Measurements from ENCODE around the gene RUVBL2. TPM values are rescaled to one million over a fixed set of nuclear protein-coding genes. Genes with fewer than 3 reads are reported as not detected.
"Not testable (repeated sequence)": the region's sequence is repeated elsewhere in the genome, so short reads cannot be mapped to it uniquely, and the experiment has no call there.

Gene RUVBL2
- total RNA-seq, 1 experiment from 2014 or later = 165 TPM

DNA sequence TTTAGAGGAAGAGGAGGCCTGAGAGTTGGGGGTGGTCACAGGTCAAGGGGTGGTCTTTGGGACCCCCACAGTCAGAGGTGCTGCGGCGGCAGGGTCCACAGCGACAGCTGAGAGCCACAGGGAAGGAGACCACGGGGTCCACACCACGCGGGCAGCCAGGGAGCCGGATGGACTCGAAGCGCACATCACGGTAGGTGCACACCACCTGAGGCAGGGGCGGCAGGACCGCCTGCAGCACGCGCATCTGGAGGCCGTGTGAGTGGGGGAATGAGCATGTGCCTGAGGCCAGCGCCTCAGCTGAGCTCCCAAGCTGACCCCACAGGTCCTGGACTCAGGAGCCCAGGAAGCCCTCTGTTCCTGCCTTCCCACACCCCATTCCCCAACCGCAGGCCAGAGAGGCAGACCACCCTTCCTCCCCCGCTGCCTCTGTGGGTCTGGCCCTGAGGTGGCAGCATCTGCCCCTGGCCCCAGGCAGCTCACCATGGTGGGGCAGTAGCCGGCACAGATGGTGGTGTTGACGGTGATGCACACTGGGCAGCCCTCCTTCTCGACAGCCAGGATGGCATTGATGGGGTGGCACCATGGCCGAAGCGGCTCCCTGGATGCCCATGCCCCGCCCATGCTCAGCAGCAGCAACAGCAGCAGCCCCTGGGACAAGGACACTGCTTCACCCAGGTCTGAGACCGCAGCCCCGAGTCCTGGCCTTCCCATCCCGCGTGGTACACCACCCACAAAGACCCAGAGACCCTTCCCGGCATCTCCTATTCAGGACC lies 22.6 kb downstream of the RUVBL2 start:
- DNase-seq (ENCODE audit: extremely low read depth, low read depth) = no peak

DNA sequence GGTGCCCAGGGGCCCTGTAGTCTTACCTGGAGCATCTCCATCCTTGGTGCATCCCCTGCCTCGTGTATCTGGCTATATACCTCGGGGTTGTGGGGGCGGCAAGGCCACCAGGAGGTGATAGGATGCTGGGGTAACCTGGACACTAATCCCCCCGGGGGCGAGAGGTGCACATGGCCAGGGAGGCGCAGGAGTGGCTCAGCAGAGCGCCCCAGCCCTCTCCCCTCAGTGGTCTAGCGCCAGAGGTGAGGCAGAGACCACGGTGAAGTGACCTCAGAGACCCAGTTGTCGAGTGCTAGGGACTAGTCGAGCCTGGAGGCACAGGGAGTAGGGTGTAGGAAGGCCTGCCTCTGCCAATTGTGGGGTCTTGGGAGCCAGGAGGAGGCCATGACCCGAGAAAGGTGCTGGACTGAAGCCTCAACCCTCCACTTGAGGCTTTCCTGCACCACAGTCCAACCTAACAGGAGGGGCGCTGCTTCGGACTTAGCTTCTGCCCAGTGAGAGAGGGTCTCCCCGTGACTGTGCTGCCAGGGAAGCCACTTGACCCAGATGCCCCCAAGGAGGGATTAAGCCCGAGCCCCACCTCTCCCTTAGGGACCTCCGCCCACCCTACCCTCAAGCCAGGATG lies 23.5 kb downstream of the RUVBL2 start, which contains the start of gene LHB:
Gene LHB (minus strand): TSS at position 51 of the 625 bp plus-strand sequence. CDS start 10 bp downstream, at position 41.
- DNase-seq (ENCODE audit: extremely low read depth, low read depth) = no peak

DNA sequence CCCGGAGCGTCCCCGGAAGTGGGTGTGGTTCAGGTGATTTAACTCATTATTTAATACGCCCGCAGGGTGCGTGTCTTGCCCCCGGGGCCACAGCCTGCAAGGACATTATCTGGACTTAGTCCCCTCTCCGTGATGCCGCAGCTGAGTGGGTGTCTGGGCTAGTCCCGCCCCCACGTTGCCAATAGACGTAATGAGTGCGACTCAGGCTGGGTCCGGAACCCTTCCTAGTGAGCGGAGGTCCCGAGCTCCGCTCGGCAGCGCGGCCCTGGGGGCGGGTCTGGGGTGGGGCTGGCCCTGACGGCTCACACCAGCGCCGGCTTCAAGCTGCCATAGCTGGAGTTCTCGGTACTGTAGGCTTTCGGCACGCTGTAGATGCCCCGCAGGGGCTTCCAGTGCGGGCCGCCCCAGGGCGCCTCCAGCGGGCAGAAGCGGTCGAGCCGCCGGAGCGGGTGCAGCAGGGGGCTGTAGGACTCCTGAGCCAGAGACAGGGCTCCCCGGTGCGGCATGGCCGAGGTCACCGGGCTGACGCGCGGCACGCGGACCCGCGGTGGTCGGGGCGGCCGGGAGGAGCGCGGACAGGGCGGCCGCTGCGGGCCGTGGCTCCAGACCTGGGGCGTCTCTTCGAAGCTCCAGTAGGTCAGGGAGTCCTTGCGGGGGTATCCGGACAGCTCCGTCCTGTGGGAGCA lies 24.1 kb downstream of the RUVBL2 start:
- no peak for DNase-seq (ENCODE audit: extremely low read depth, low read depth)

DNA sequence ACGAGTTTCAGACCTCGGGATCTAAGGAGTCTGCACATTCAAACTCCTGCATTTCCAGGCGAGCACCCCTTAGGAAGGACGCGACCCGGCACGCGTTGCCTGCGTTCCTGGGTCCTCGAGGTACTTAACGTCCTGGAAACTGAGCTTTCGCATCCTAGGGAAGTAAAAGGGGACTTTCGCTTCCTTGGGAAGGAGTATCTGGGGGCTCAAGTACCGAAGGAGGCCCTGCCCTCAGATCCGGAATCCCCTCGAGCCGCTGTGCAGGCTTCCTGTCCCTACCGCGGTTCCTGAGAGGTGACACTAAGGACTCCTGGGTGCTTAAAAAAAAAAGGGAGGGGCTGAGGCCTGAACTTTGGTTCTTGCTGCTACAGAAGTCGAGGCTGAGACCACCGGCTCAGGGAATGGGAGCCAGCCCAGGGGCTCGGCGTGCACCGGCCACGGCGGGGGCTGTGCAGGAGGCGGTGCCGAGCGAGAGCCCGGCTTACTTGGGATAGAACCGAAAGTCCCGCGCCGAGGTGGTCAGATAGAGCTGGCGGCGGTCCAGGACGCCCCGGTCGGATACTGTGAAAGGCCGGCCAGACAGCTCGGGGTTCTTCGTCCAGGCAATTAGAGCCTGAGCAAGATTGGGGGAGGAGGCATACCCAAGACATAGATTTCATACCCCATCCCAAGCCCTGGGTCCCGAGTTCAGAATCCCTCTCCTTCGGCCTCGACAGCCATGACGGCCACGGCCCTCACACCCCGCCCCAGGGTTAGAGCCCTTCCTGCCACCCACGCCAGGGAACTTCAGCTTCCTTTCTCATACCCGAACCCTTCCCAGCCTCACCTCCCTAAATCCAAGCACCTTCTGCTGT lies 24.9 kb downstream of the RUVBL2 start:
- not testable (repeated sequence) for DNase-seq (ENCODE audit: extremely low read depth, low read depth)

DNA sequence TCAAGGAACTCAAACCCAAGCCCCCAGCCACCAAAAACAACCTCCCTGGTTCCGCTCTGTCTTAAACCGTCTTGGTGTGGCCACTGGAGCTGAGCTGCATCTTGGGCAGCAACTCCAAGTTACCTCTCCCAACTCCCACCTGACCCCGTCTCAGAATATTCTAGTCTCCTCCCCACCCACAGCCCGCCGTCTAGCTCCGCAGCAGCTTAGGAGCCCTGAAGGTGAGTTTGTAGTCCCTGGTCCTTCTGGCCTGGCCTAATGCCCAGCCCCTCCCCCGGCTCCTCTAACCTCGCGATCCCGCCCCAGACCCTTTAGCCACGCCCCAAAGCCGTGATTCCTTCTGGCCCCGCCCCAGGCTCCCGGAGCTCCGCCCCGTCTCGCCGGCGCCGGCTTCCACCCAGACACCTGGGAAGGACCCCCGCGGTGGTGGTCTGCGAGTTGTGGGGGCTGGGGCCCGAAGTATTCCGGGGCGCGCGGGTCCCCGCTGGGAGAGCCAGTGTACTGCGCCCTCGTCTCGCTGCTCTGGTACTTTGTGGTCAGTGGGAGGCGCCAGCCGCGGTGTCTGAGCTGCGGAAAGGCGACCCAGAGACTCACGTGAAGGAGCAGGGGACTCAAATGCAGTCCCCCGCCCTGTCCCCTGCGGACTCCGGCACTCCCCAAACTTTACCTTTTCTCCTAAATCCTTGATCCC lies 25.7 kb downstream of the RUVBL2 start:
- peak; percentile 28 for DNase-seq (ENCODE audit: extremely low read depth, low read depth)

DNA sequence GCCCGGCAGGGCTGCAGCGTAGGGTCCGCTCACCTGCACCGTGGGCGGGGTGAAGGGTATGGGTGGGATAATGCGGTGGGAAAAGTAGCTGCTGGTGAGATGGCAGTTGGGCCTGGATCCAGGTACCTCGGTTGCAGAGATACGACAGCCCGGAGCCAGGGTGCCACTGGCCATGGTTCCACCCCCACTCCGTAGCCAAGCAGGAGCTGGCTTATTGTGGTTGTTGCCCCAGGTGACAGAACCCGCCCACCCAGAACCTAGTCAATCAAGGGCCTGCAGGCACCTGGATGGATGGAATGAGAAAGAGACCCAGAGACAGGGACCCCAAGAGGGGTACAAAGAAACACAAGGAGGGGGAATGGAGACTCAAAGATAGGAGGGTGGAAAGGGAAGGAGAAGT lies 26.7 kb downstream of the RUVBL2 start:
- no peak for DNase-seq (ENCODE audit: extremely low read depth, low read depth)

DNA sequence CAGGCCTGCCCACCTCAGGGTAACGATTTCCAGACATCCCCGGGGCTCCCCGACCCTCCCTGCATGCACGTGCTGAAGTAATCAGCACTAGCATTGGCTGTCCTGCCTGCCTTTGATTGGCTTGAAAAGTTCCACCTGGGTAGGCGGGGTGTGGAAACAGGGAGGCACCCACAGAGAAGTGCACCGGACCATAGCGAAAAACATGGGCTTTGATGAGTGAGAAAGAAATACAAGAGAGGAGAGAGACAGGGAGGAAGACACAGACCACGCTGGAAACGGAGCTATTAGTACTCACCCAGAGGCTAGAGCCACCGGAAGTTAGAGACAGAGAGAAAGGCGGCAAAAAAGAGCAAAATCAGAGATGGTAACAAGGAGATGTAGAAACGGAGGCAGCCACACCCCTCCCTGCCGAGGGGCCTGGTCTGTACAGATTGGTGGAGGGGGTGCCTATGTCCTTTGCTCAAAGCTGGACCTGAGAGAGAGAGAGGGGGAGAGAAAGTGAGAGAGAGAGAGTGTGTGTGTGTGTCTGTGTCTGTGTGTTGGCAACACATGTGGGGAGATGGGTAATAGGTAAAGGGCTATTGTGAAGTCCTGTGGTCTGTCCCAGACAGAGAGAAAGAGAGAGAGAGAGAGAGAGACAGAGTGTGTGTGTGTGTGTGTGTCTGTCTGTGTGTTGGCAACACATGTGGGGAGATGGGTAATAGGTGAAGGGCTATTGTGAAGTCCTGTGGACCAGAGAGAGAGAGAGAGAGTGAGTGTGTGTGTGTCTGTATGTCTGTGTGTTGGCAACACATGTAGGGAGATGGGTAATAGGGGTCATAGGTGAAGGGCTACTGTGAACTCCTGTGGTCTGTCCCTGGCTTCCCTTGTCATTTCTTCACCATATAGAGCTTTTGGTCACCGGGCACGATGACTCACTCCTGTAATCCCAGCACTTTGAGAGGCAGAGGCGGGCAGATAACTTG lies 27.5 kb downstream of the RUVBL2 start:
- DNase-seq (ENCODE audit: extremely low read depth, low read depth) = no peak

DNA sequence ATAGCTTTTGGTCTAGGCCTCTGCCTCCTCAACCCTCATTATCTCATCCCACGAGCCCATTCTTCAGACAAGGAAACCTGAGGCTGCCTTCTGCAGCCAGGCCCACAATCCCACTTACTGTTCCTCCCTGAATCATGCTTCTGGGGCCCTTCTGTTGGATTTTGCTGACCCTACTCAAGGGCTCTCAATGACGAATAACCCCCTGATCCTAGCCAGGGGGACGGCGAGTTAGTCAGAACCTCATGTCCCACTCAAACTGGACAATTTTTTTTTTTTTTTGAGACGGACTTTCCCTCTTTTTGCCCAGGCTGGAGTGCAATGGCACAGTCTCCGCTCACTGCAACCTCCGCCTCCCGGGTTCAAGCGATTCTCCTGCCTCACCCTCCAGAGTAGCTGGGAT lies 28.4 kb downstream of the RUVBL2 start:
- no peak for DNase-seq (ENCODE audit: extremely low read depth, low read depth)

DNA sequence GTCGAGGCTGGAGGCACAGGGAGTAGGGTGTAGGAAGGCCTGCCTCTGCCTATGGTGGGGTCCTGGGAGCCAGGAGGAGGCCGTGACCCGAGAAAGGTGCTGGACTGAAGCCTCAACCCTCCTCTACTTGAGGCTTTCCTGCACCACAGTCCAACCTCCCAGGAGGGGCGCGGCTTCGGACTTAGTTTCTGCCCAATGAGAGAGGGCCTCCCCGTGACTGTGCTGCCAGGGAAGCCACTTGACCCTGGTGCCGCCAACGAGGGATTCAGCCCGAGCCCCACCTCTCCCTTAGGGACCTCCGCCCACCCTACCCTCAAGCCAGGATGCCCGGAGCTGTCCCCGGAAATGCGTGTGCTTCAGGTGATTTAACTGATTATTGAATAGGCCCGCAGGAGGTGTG lies 30.5 kb downstream of the RUVBL2 start, which contains the start of gene CGB3:
Gene CGB3 (minus strand): TSS at position 101 of the 400 bp plus-strand sequence. CDS start 362 bp downstream, outside the sequence.
- not testable (repeated sequence) for DNase-seq (ENCODE audit: extremely low read depth, low read depth)

DNA sequence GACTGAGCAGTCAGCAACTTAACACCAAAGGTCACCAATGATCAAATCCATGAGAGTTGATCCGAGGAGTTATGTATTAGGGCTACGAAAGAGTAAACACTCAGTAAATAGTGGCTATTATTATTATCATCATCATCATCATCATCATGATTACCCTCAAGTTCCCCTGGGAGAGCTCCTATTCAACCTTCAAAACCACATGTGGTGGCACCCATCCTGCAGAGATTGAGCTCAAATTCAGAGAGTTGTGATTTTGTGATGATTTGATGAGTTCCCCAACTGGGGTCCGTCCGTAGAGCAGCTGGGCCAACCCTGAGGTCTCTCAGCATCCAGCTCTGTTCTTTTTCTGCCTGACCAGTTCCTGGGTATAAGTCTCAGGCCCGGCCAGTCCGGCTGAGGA lies 31.4 kb downstream of the RUVBL2 start:
- DNase-seq (ENCODE audit: extremely low read depth, low read depth) = not testable (repeated sequence)

DNA sequence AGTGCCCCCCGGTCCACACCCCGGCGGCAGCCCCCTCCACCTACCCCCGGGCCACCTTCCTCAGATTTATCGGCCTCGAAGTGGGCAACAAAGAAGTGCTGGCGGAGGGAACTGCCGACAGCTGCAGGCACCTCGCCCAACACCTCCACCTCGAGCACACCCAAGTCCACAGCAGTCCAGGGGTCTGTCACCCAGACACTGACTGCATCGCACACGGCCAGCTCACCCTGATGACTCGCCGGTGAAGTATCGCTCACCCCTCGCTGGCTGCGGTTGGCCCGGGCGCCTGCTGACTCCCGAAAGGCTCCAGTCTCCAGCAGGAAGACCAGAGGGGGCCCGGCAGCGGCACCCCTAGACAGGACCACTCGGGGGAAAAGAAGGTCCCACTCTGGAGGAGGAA lies 31.9 kb downstream of the RUVBL2 start:
- not testable (repeated sequence) for DNase-seq (ENCODE audit: extremely low read depth, low read depth)

DNA sequence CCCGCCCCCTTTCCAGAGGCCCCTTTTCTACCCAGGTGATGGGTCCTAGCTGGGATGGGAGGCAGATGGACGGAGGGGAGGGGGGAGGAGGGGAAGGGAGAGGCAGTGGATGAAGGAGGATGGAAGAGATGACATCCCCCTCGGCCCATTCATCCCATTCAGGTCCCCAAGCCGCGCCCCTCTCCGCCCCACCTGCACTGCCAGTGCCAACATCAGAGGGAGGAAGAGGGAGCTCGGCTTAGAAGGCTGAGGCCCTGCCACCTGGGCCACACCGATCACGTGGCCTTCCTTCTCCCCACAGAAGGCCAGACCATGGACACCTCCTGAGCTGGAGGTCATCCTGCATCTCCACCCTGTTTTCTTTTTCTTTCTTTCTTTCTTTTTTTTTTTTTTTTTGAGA lies 35.0 kb downstream of the RUVBL2 start:
- DNase-seq (ENCODE audit: extremely low read depth, low read depth) = not testable (repeated sequence)

DNA sequence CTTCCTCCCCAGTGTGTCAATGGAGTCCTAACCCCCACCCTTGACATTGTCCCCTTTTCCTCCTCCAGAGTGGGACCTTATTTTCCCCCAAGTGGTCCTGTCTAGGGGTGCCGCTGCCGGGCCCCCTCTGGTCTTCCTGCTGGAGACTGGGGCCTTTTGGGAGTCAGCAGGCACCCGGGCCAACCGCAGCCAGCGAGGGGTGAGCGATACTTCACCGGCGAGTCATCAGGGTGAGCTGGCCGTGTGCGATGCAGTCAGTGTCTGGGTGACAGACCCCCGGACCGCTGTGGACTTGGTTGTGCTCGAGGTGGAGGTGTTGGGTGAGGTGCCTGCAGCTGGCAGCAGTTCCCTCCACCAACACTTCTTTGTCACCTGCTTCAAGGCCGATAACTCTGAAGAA lies 36.1 kb downstream of the RUVBL2 start:
- not testable (repeated sequence) for DNase-seq (ENCODE audit: extremely low read depth, low read depth)

DNA sequence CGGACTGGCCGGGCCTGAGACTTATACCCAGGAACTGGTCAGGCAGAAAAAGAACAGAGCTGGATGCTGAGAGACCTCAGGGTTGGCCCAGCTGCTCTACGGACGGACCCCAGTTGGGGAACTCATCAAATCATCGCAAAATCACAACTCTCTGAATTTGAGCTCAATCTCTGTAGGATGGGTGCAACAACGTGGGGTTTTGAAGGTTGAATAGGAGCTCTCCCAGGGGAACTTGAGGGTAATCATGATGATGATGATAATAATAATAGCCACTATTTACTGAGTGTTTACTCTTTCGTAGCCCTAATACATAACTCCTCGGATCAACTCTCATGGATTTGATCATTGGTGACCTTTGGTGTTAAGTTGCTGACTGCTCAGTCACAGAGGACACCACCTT lies 36.6 kb downstream of the RUVBL2 start:
- DNase-seq (ENCODE audit: extremely low read depth, low read depth) = not testable (repeated sequence)

DNA sequence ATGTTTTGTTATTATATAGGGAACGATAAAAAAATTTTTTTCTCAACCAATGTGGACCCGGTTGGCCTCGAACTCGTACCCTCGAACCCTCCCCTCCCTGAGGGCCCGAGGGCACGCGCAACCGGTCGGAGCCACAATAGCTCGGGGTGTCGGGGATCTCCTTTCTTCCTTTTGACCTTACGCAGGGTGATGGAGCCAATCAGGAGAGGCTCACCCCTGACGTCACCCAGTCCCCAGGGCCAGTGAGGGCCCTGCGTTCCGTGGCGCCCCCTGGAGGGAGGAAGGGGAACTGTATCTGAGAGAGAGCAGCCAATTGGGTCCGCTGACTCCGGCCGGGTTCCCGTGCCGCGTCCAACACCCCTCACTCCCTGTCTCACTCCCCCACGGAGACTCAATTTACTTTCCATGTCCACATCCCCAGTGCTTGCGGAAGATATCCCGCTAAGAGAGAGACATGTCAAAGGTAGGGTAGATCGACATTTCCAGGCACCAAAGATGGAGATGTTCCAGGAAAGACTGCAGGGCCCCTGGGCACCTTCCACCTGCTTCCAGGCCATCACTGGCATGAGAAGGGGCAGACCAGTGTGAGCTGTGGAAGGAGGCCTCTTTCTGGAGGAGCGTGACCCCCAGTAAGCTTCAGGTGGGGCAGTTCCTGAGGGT lies 38.1 kb downstream of the RUVBL2 start, which contains the start of gene CGB2:
Gene CGB2 (plus strand): TSS at position 249 of the 660 bp plus-strand sequence. CDS start 206 bp downstream, at position 455.
- DNase-seq (ENCODE audit: extremely low read depth, low read depth) = peak; percentile 47

DNA sequence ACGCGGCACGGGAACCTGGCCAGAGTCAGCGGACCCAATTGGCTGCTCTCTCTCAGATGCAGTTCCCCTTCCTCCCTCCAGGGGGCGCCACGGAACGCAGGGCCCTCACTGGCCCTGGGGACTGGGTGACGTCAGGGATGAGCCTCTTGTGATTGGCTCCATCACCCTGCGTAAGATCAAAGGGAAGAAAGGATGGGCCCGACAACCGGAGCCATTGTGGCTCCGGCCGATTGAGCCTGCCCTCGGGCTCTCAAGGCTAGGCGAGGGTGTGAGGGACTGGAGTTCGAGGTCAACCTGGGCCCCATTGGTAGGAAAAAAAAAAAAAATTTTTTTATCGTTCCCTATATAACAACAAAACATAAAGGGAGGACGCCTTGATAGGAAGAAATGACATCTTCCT lies 43.1 kb downstream of the RUVBL2 start, which contains the start of gene CGB1:
Gene CGB1 (minus strand): TSS at position 81 of the 400 bp plus-strand sequence. CDS start 184 bp downstream, outside the sequence.
- peak; percentile 26 for DNase-seq (ENCODE audit: extremely low read depth, low read depth)

DNA sequence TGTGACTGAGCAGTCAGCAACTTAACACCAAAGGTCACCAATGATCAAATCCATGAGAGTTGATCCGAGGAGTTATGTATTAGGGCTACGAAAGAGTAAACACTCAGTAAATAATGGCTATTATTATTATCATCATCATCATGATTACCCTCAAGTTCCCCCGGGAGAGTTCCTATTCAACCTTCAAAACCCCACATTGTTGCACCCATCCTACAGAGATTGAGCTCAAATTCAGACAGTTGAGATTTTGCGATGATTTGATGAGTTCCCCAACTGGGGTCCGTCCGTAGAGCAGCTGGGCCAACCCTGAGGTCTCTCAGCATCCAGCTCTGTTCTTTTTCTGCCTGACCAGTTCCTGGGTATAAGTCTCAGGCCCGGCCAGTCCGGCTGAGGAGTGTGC lies 44.4 kb downstream of the RUVBL2 start:
- not testable (repeated sequence) for DNase-seq (ENCODE audit: extremely low read depth, low read depth)
